Hepatocyte (in vitro differentiated cells): ENCODE data around the gene POLR2L. TPM values are rescaled to one million over a fixed set of nuclear protein-coding genes. Genes with fewer than 3 reads are reported as not detected.

Experiments used
- DNase-seq: peaks from one replicate; pipeline ENCODE4 v3.0.0-alpha.2; 2016; ENCODE audit warnings: low spot score
- H2AFZ ChIP-seq: fragments of 200-600 bp; sonication (generic); 2 replicates; pipeline ENCODE4 v1.6.0; 2016; ENCODE audit warnings: antibody characterized with exemption, mild to moderate bottlenecking
- H3K27ac ChIP-seq: fragments of 200-600 bp; sonication (generic); 2 replicates; pipeline ENCODE4 v1.5.1; 2016; ENCODE audit warnings: mild to moderate bottlenecking
- H3K27me3 ChIP-seq: fragments of 200-600 bp; sonication (generic); 2 replicates; pipeline ENCODE4 v1.6.1; 2016
- H3K36me3 ChIP-seq: fragments of 200-600 bp; sonication (generic); replicated peaks from 2 replicates; pipeline ENCODE4 v1.5.1; 2016; ENCODE audit warnings: low read depth; ENCODE audit not compliant: insufficient read depth
- H3K4me1 ChIP-seq: fragments of 200-600 bp; sonication (generic); 2 replicates; pipeline ENCODE4 v1.5.1; 2016; ENCODE audit warnings: mild to moderate bottlenecking, moderate library complexity; ENCODE audit not compliant: insufficient read depth
- H3K4me2 ChIP-seq: fragments of 200-600 bp; sonication (generic); 2 replicates; pipeline ENCODE4 v1.6.0; 2016
- H3K4me3 ChIP-seq: fragments of 200-600 bp; sonication (generic); 2 replicates; pipeline ENCODE4 v1.5.1; 2016; ENCODE audit warnings: mild to moderate bottlenecking
- H3K79me2 ChIP-seq: fragments of 200-600 bp; sonication (generic); 2 replicates; pipeline ENCODE4 v1.6.0; 2017; ENCODE audit warnings: mild to moderate bottlenecking
- H3K9me2 ChIP-seq: fragments of 200-600 bp; sonication (generic); replicated peaks from 2 replicates; pipeline ENCODE4 v1.6.0; 2017; ENCODE audit warnings: mild to moderate bottlenecking; ENCODE audit not compliant: insufficient read depth
- H3K9me3 ChIP-seq: fragments of 200-600 bp; sonication (generic); 2 replicates; pipeline ENCODE4 v1.5.1; 2016; ENCODE audit warnings: low read depth, mild to moderate bottlenecking
- H4K20me1 ChIP-seq: fragments of 200-600 bp; sonication (generic); 2 replicates; pipeline ENCODE4 v1.6.0; 2016; ENCODE audit warnings: mild to moderate bottlenecking; ENCODE audit not compliant: insufficient read depth, poor library complexity, severe bottlenecking
- EZH2 ChIP-seq: fragments of 200-600 bp; sonication (generic); IDR thresholded peaks from 2 replicates; pipeline ENCODE4 v1.6.1; 2016; ENCODE audit warnings: antibody characterized with exemption, mild to moderate bottlenecking, borderline replicate concordance
- EZH2phosphoT487 ChIP-seq: fragments of 200-600 bp; sonication (generic); IDR thresholded peaks from one replicate; pipeline ENCODE4 v1.6.1; 2018; ENCODE audit warnings: antibody characterized with exemption, mild to moderate bottlenecking, low read depth, moderate library complexity; ENCODE audit not compliant: unreplicated experiment, severe bottlenecking
- WGBS: methylation state at CpG from one replicate; pipeline ENCODE4 v1.1.6; 2016; ENCODE audit warnings: low lambda C conversion rate; ENCODE audit errors: missing lambda C conversion rate; 5-methylcytosine and 5-hydroxymethylcytosine counted together
- polyA plus RNA-seq: library from polyadenylated mRNA; unstranded; fragments of >200 nt; fragmentation: Nextera tagmentation; extraction: Ambion mirVana; gene quantifications from 2 replicates; pipeline ENCODE4 v1.2.1, GENCODE V29; 2016
- total RNA-seq: library from RNA; depleted of rRNA; stranded (reverse); fragments of >200 nt; gene quantifications from 2 replicates; pipeline ENCODE4 v1.2.3, GENCODE V29; 2014
- TF ChIP-seq, protein P1 (sequence below): fragments of 200-600 bp; sonication (generic); IDR thresholded peaks from 2 replicates; pipeline ENCODE4 v1.5.1; 2016; ENCODE audit warnings: antibody characterized with exemption, mild to moderate bottlenecking; ENCODE audit not compliant: poor library complexity

POLR2L gene
- total and polyA plus RNA-seq, 2 experiments from 2014 or later, result 38.0 to 372 TPM

DNA sequence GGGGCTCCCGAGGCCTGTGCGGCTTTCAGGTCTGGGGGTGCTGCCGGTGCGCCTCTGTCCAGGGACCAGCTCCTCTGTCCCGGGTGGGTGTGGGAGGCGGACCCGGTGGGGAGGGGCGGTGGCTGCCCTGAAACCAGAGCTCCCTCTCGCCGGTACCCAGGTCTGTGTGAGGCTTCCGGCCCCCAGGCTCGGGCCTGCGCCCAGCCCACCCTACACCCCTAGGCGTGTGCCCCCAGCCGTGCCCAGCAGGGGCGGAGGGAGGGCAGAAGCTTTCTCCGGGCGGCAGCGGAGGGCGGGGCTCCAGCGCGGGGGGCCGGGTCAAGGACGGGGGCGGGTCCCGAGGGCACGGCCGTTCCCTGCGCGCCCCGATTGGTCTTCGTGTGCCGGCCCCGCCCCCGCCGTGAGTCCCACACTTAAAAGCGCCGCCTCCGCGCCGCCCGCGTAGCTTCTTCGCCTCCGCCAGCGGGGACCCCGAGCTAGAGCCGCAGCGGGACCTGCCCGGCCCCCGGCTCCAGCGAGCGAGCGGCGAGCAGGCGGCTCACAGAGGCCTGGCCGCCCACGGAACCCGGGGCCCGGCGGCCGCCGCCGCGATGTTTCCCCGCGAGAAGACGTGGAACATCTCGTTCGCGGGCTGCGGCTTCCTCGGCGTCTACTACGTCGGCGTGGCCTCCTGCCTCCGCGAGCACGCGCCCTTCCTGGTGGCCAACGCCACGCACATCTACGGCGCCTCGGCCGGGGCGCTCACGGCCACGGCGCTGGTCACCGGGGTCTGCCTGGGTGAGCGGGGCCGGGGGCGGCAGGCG, 23.0 kb downstream of the POLR2L start:
- H3K4me3 ChIP-seq, result peak overlapping the region; percentile 89
- TF ChIP-seq EZH2phosphoT487, result no peak
- no peak for TF ChIP-seq EZH2
- TF ChIP-seq, protein P1, sequence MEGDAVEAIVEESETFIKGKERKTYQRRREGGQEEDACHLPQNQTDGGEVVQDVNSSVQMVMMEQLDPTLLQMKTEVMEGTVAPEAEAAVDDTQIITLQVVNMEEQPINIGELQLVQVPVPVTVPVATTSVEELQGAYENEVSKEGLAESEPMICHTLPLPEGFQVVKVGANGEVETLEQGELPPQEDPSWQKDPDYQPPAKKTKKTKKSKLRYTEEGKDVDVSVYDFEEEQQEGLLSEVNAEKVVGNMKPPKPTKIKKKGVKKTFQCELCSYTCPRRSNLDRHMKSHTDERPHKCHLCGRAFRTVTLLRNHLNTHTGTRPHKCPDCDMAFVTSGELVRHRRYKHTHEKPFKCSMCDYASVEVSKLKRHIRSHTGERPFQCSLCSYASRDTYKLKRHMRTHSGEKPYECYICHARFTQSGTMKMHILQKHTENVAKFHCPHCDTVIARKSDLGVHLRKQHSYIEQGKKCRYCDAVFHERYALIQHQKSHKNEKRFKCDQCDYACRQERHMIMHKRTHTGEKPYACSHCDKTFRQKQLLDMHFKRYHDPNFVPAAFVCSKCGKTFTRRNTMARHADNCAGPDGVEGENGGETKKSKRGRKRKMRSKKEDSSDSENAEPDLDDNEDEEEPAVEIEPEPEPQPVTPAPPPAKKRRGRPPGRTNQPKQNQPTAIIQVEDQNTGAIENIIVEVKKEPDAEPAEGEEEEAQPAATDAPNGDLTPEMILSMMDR, result no peak
- peak overlapping the region; percentile 88 for H3K27ac ChIP-seq
- H3K36me3 ChIP-seq, result no peaks in the 10 kb centered on the region
- H3K4me2 ChIP-seq, result peak overlapping the region; percentile 91
- WGBS, result 3% methylated on average over 52 of the region's 96 CpGs
- peak; percentile 97 for DNase-seq
- H3K4me1 ChIP-seq, result peaks cover 16% of the 10 kb centered on the region
- peaks cover 16% of the 10 kb centered on the region for H4K20me1 ChIP-seq
- H2AFZ ChIP-seq, result peak overlapping the region; percentile 58
- no peaks in the 10 kb centered on the region for H3K9me3 ChIP-seq
- no peaks in the 10 kb centered on the region for H3K27me3 ChIP-seq
- no peaks in the 10 kb centered on the region for H3K9me2 ChIP-seq
- H3K79me2 ChIP-seq, result peaks cover 19% of the 10 kb centered on the region

DNA sequence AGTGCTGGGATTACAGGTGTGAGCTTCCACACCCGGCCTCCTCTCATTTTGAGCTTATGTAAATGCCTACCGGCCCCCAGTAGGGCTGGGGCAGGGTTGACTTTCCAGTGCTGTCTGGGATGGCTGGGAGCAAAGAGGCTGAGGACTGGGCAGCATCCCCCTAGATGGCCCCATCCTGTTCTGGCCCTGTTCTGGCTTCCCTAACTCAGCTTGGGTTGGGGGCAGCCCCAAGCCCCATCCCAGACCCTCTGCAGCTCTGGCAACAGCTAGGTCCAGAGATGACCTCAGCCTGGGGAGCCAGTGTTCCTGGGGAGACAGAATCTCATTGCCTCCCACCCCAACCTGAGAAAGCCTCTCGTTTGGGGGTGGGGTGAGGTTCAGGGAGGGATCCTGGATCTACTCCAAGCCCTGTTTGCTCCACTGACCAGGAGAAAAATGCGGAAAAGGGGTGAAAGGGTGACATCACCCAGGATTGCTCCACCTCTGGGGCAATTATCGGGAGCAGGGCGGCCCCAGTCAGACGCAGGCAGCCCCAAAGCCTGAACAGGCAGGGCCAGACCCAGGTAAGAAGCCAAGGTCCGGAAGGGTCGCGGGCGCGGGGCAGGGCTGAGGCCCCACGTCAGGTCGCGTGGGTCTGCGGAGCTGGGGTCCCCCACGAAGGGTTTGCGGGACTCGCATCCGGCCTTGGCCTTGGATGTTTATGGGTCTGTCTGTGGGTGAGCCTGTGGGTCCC, 23.8 kb downstream of the POLR2L start, which contains the start of gene PNPLA2:
TSS of gene PNPLA2 (plus strand) at position 519 of the 733 bp plus-strand sequence. CDS start 805 bp downstream, outside the sequence.
- Histone ChIP-seq H3K9me2 (no peaks in the 10 kb centered on the region), H3K36me3 (no peaks in the 10 kb centered on the region), H3K27me3 (no peaks in the 10 kb centered on the region), H3K4me1 (peaks cover 16% of the 10 kb centered on the region), H3K4me2 (peak within 1 kb of the TSS; percentile 91), H4K20me1 (peaks cover 16% of the 10 kb centered on the region), H2AFZ (peak within 1 kb of the TSS; percentile 58), H3K4me3 (peak within 1 kb of the TSS; percentile 89), H3K27ac (peak within 1 kb of the TSS; percentile 88), H3K79me2 (peaks cover 19% of the 10 kb centered on the region), H3K9me3 (no peaks in the 10 kb centered on the region)
- WGBS, result 65% methylated on average over 20 of the region's 20 CpGs
- TF ChIP-seq EZH2phosphoT487, result no peak
- no peak for TF ChIP-seq EZH2
- TF ChIP-seq, protein P1, result no peak
- peak; percentile 71 for DNase-seq

DNA sequence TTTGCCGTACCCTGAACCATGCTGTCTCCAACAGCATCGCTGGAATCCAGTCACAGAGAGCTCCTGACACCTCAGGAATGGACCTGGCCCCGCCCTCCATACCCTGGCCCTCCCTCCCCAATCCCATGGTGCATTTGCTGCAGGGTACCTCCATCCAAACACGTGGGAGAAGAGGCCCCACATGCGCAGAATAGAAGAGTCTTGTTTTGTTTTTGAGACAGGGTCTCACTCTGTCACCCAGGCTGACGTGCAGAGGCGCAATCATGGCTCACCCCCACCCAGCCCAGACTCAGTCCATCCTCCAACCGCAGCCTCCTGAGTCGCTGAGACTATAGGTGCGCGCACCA, 25.9 kb downstream of the POLR2L start:
- TF ChIP-seq EZH2phosphoT487, result no peak
- no peak for TF ChIP-seq EZH2
- TF ChIP-seq, protein P1, result no peak
- no peaks in the 10 kb centered on the region for H3K36me3 ChIP-seq
- no peak overlapping the region for H3K4me3 ChIP-seq
- no peaks in the 10 kb centered on the region for H3K9me3 ChIP-seq
- peaks cover 16% of the 10 kb centered on the region for H3K4me1 ChIP-seq
- DNase-seq, result no peak
- no peak overlapping the region for H2AFZ ChIP-seq
- H3K79me2 ChIP-seq, result peaks cover 21% of the 10 kb centered on the region
- WGBS, result 84% methylated on average over 11 of the region's 11 CpGs
- H3K9me2 ChIP-seq, result no peaks in the 10 kb centered on the region
- no peak overlapping the region for H3K27ac ChIP-seq
- H3K27me3 ChIP-seq, result no peaks in the 10 kb centered on the region
- peaks cover 17% of the 10 kb centered on the region for H4K20me1 ChIP-seq
- H3K4me2 ChIP-seq, result no peak overlapping the region
